HEK293T (cell line): Measurements from ENCODE around the gene LCN15.

Source experiments
- ARNT ChIP-seq: fragments of 450-650 bp; IDR thresholded peaks from 2 replicates; pipeline ENCODE4 v1.6.1; 2017; ENCODE audit warnings: mild to moderate bottlenecking
- BHLHE40 ChIP-seq: fragments of 450-650 bp; IDR thresholded peaks from 2 replicates; pipeline ENCODE4 v1.6.1; 2016; ENCODE audit warnings: mild to moderate bottlenecking, moderate library complexity, borderline replicate concordance
- FOXK2 ChIP-seq: fragments of 450-650 bp; IDR thresholded peaks from 2 replicates; pipeline ENCODE4 v1.6.1; 2016; ENCODE audit warnings: mild to moderate bottlenecking
- FOXM1 ChIP-seq: fragments of 450-650 bp; IDR thresholded peaks from 2 replicates; pipeline ENCODE4 v1.6.1; 2017; ENCODE audit warnings: mild to moderate bottlenecking, borderline replicate concordance
- HDGF ChIP-seq: fragments of 450-650 bp; IDR thresholded peaks from 2 replicates; pipeline ENCODE4 v1.6.1; 2017; ENCODE audit warnings: antibody characterized with exemption, borderline replicate concordance
- LEF1 ChIP-seq: fragments of 450-650 bp; IDR thresholded peaks from 2 replicates; pipeline ENCODE4 v1.6.1; 2017; ENCODE audit warnings: mild to moderate bottlenecking, borderline replicate concordance
- NFRKB ChIP-seq: fragments of 450-650 bp; IDR thresholded peaks from 2 replicates; pipeline ENCODE4 v1.6.1; 2016; ENCODE audit warnings: mild to moderate bottlenecking, moderate library complexity
- PKNOX1 ChIP-seq: fragments of 450-650 bp; IDR thresholded peaks from 2 replicates; pipeline ENCODE4 v1.6.1; 2016
- SP1 ChIP-seq: fragments of 450-650 bp; IDR thresholded peaks from 2 replicates; pipeline ENCODE4 v1.6.1; 2017
- SUZ12 ChIP-seq: fragments of 450-650 bp; IDR thresholded peaks from 2 replicates; pipeline ENCODE4 v1.6.1; 2016; ENCODE audit warnings: mild to moderate bottlenecking
- TARDBP ChIP-seq: fragments of 450-650 bp; IDR thresholded peaks from 2 replicates; pipeline ENCODE4 v1.6.1; 2016
- ZNF384 ChIP-seq: fragments of 450-650 bp; IDR thresholded peaks from 2 replicates; pipeline ENCODE4 v1.6.1; 2016

GRCh38 chr9:136802321-136802720 is 38.0 kb upstream of the LCN15 start:
- TF ChIP-seq TARDBP (no peak), ZNF384 (no peak), FOXK2 (no peak), HDGF (no peak), SUZ12 (no peak), BHLHE40 (no peak), SP1 (no peak), NFRKB (no peak), LEF1 (no peak), FOXM1 (no peak), PKNOX1 (no peak), ARNT (no peak)
